Natural killer cell treated with Interleukin-12 subunit alpha and Interleukin-12 subunit beta and Interleukin-15 and Interleukin-18, amount 100 ng/mL, for 72 hours (primary cell): ENCODE measurements around the gene NEAT1. TPM values are rescaled to one million over a fixed set of nuclear protein-coding genes. Genes with fewer than 3 reads are reported as not detected.

ENCODE experiments used
- ATAC-seq, 2 donors: fragments of 150-1000 bp; cut with Tn5 transposase in 1 of 2; sonication (Bioruptor Pico), chemical (Tn5 transposase) in 1 of 2; 2 replicates each; pipeline ENCODE4 v1.10.0; 2021
- DNase-seq: peaks from one replicate; pipeline ENCODE4 v3.0.0; 2022; ENCODE audit warnings: low spot score
- H3K27ac Mint-ChIP-seq, 2 donors: 1 replicate in 1 of 2; 2 replicates in 1 of 2; pipeline ENCODE4 v1.8.0; 2022; ENCODE audit warnings: mixed read lengths in 2 of 2, mild to moderate bottlenecking in 1 of 2, moderate library complexity in 1 of 2
- H3K27me3 Mint-ChIP-seq, 2 donors: 1 replicate in 1 of 2; 2 replicates in 1 of 2; pipeline ENCODE4 v1.8.0; 2022; ENCODE audit warnings: mixed read lengths in 2 of 2
- H3K36me3 Mint-ChIP-seq: one replicate; pipeline ENCODE4 v1.8.0; 2022; ENCODE audit warnings: mixed read lengths
- H3K4me1 Mint-ChIP-seq, 2 donors: 1 replicate in 1 of 2; 2 replicates in 1 of 2; pipeline ENCODE4 v1.8.0; 2022; ENCODE audit warnings: low read depth in 2 of 2, mixed read lengths in 2 of 2, mild to moderate bottlenecking in 1 of 2
- H3K4me3 Mint-ChIP-seq: one replicate; pipeline ENCODE4 v1.8.0; 2022; ENCODE audit warnings: mixed read lengths
- H3K9me3 Mint-ChIP-seq: 2 replicates; pipeline ENCODE4 v1.8.0; 2022; ENCODE audit warnings: mixed read lengths
- total RNA-seq, 2 donors: library from RNA; stranded (reverse); gene quantifications; one replicate each; pipeline ENCODE4 v1.2.3, GENCODE V29; 2022

NEAT1 gene
- total RNA-seq, 2 donors from 2014 or later, result 432 to 571 TPM

DNA sequence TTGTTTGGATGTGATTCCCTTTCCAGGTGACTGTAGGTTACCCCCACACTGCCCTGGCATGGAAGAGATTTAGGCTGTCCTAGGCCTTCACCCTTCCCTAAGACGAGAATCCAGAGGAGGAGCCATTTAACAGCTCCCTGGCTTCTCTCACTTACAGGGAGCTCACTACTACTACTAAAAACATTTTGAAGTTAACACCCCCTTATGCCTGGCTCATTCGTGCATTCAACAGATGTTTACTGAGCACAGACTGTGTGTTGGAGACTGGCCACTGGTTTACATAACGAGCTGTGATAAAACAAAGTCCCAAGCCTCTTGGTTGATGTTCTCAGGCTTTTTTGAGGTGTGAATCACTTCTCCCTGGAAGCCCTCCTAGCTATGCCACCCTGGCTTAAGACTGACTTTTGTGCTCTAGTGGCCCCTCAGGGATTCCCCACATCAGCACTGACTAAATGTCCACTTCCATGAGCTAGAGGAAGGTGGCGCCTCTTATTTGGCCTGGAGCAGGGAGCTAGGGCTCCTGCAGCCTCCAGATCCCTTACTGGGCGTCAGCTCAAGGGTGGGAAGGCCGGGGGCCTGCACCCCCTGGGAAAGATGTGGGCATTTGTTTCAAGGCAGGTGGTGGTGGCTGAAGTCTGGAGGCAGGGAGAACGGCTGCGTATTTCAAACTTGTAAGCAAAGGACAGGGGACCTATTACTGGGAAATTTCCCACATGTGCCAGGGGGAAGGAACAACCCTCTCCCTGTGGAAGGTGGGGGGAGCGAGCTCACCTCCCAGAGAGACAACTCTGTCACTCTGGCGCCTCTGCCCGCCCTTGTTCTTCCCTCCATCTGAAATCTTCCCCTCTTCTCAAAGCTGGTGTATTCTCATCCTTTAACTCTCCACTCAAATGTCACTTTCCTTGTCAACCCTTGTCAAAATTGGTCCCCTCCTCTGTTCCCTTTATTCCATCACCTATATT, 56.9 kb downstream of the NEAT1 start:
- no peak overlapping the region for H3K4me3 Mint-ChIP-seq
- ATAC-seq (no peak), DNase-seq (no peak)
- peaks cover 7 to 14% of the 10 kb centered on the region in 2 donors for H3K4me1 Mint-ChIP-seq
- H3K27me3 Mint-ChIP-seq, result no peaks in the 10 kb centered on the region
- H3K36me3 Mint-ChIP-seq, result no peaks in the 10 kb centered on the region
- H3K9me3 Mint-ChIP-seq, result no peaks in the 10 kb centered on the region
- H3K27ac Mint-ChIP-seq, result peak overlapping the region in 1 of 2 donors; percentile 57

DNA sequence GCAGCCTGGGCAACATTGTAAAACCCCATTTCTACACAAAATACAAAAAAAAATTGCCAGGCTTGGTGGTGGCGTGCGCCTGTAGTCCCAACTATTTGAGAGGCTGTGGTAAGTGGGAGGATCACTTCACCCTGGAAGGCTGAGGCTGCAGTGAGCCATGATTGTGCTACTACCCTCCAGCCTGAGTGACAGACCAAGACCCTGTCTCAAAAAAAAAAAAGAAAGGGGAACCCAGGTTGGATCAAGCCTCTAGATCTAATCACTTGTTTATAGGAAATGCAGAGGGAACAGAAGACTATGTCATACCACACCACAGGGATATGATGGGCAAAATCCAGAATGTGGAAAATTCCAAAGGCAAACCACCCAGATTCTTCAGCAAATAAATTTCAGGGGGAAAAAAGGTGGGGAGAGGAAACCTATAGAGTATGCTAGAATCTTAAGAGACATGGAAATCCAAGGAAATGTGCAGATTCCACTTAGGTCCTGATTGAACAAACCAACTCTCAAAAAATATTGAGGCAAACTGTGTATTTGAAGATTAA, 59.8 kb downstream of the NEAT1 start:
- H3K27me3 Mint-ChIP-seq, result no peaks in the 10 kb centered on the region

DNA sequence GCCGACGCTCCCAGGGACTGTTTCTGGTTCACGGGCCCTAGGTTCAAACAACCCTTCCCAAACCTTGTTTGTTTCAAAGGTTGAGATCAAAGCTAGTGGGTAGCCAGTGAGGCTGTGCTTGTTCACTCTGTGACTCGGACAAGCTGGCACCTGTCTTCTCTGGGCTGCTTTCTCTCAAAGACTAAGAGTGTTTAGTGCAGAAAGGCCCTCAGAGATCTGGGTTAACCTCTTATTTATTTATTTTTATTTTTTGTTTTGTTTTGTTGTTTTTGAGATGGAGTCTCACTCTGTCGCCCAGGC, 63.3 kb downstream of the NEAT1 start:
- no peaks in the 10 kb centered on the region for H3K9me3 Mint-ChIP-seq
- no peak overlapping the region for H3K4me3 Mint-ChIP-seq
- H3K4me1 Mint-ChIP-seq, result peaks cover 11 to 12% of the 10 kb centered on the region in 2 donors
- no peak for ATAC-seq
- no peak overlapping the region for H3K27ac Mint-ChIP-seq
- H3K27me3 Mint-ChIP-seq, result no peaks in the 10 kb centered on the region
- H3K36me3 Mint-ChIP-seq, result no peaks in the 10 kb centered on the region
- DNase-seq, result no peak

More for the DNA sequence above, 59.8 kb downstream of the NEAT1 start:
- Mint-ChIP-seq H3K36me3 (no peaks in the 10 kb centered on the region), H3K27ac (no peak overlapping the region), H3K4me3 (no peak overlapping the region), H3K9me3 (no peaks in the 10 kb centered on the region), H3K4me1 (peaks cover 0 to 11% of the 10 kb centered on the region in 2 donors)
- DNase-seq (no peak), ATAC-seq (no peak)

DNA sequence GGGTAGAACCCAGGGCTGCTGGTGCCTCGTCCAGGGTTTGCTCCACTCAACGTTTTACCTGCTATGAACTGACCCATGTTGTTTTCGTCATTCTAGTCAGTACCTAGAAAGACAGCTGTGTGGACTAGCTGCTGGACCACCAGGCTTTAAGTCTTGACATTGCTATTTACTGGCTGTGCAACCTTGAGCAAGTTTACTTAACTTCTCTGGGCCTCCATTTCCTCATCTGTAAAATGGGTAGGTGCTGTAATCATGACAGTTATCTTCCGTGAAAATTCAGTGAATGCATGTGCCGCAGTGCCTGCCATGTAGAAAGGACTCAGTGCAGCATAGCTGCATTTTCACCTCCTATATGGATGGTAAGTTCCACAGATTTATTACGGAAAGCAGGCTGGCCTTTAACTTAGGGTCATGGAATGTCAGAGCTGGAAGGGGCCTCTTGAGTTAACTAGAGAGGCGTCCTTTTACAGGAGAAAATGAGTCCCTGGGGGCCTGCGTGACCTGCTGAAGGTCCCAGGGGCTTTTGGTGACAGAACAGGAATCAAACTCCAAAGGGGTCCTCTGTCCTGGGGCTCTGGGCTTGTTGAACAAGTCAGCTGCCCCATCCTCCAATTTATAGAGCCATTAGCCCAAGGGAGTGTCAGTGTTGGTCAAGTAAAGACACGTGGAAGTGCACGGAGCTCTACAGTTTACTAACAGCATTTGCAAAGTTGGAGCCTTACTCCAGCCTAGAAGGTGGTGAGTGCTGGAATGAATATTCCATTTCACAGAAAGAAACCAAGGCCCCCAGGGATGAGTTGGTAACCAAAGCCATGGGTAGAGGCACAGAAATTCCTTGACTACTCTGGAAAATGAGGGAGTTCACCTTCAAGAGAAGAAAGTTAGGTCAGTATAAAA, 64.2 kb downstream of the NEAT1 start:
- Mint-ChIP-seq H3K27ac (peak overlapping the region in 1 of 2 donors; percentile 19), H3K27me3 (no peaks in the 10 kb centered on the region), H3K4me3 (no peak overlapping the region), H3K9me3 (no peaks in the 10 kb centered on the region), H3K4me1 (peaks cover 11 to 12% of the 10 kb centered on the region in 2 donors), H3K36me3 (no peaks in the 10 kb centered on the region)
- no peak for DNase-seq
- ATAC-seq, result no peak

DNA sequence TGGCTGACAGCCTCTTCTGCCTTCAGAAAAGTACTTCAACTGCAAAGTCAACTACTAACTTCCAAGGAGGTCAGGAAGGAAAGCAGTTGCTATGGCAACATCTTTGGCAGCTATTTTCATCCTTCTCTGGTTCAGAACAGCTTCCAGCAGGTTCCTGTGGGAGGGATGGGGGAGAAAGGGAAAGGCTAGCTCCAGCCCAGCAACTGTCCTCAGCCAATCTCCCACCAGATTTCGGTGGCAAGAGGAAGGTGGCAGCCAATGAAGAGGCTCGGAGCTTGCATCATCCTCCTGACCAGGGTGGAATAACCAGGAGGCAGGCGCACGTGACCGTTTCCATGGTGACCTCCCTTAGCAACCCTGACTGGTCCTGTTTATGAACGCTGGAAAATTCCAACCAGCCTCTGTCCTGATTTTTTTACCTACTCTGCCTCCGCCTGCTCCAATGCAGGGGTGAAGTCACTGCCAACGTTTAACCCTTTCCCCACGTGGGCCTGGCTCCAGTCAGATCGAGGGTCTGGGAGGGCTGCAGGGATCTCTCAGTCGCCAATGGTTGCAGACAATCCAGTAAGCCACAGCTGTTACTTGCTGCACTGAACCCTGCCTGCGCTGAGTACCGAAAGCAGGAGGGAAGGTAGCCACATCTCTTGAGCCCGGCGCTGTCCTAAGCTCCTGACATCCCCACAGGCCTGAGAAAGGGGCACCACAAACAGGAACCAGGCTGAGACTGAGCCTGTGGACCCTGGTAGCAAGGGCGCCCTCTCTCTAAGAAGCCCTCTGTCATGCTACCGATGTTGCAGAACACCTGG, 65.1 kb downstream of the NEAT1 start:
- H3K36me3 Mint-ChIP-seq, result no peaks in the 10 kb centered on the region
- peak; percentile 52 to 76 for ATAC-seq
- no peaks in the 10 kb centered on the region for H3K9me3 Mint-ChIP-seq
- H3K27me3 Mint-ChIP-seq, result no peaks in the 10 kb centered on the region
- peak overlapping the region in 1 of 2 donors; percentile 19 for H3K27ac Mint-ChIP-seq
- H3K4me1 Mint-ChIP-seq, result peaks cover 11 to 12% of the 10 kb centered on the region in 2 donors
- DNase-seq, result no peak
- H3K4me3 Mint-ChIP-seq, result no peak overlapping the region

DNA sequence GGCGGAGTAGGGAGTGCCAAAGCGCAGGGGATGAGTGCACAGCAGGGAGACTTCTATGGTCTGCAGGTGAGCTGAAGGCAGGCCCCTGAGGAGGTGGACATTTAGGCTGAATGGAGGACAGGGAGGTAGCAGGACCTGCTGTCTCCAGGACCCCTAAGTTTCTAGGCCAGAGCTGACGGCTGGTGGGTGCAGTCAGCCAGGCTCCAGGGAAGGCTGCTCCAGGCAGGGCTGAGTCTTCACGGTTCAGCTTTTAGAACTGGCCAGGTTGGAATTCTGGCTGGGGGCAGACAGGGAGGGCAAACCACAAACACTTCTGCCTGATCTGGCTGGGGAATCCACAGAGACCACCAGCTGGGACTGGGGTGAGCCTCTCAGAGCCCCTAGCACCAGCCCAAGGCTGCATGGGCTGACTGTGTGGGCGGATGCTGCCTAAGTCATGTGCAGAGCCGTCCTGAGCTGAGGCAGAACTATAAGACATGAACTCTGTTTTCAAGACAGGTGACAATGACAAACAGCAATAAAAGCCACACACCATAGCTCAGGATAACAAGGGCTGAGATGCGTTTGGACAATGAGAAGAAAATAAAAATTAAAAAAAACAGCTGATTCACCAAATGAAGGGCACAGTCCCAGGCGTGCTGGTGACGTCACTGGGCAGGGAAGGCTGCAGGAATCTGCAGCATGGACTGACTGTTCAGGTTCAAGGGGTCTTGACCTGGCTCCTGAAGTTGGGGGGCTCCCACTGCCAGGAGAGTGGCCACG, 65.9 kb downstream of the NEAT1 start:
- Mint-ChIP-seq H3K27ac (peak overlapping the region in 1 of 2 donors; percentile 33), H3K9me3 (no peaks in the 10 kb centered on the region), H3K27me3 (no peaks in the 10 kb centered on the region), H3K4me1 (peaks cover 12 to 15% of the 10 kb centered on the region in 2 donors), H3K36me3 (no peaks in the 10 kb centered on the region), H3K4me3 (no peak overlapping the region)
- ATAC-seq (no peak), DNase-seq (no peak)

DNA sequence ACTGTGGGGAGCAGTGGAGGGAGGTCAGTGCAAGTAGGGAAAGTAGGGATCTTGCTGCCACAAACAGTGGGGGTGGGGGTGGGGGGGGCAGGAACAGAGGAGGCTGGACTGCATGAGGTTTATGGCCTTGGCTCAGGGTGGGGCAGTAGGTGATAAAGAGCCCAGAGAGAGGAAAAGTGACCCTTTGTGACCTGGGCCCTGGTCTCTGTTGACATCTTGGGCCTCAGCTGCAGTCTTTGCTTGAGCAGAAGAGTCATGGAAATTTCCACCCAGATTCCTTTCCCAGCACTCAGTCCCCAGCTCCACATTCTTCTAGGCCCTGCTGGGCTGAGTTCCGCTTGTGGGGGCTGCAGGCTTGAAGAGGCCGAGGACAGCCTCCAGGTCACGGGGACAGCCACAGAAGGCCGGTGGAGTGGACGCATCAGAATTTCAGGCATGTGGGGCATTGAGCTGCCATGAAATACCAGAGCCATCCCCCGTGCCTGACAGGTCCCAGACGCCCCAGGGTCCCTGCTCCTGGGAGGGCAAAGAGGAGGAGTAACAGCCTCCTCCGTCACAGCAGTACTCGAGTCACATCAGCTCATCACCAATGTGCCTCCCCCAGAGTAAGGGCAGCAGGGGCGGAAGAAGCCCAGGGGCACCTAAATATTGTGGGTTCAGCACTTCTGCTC, 66.6 kb downstream of the NEAT1 start:
- Mint-ChIP-seq H3K4me1 (peaks cover 12 to 16% of the 10 kb centered on the region in 2 donors), H3K9me3 (no peaks in the 10 kb centered on the region), H3K27ac (peak overlapping the region in 1 of 2 donors; percentile 33), H3K27me3 (no peaks in the 10 kb centered on the region), H3K36me3 (no peaks in the 10 kb centered on the region), H3K4me3 (no peak overlapping the region)
- ATAC-seq (no peak), DNase-seq (no peak)

DNA sequence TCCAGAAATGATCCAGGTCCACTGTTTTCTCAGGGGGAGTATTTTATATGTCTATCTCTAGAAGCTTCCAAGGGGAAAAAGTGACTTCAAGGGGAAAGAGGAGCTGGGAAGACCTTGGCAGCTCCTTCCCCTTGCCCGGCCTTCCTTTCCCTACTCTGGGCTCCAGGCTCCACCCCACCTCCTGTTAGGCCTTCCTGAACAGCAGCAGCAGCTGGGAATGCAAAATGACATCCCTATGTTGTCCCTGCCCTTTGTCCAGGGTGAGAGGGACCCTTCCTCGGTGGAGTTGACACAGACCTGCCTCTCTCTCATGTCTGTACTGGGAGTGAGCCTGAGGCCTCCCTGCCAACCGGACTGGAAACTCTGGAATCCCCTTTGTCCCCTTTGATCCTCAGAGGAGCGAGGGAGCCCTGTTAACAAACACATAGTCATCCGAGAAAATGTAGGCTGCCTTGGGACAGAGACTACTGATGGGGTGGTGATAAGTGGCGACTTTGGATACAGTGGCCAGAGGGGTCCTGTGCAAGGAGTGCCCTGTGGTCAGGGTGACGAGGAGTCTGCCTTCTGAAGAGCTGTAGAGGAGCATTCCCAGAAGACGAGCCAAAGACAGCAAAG, 67.2 kb downstream of the NEAT1 start:
- Mint-ChIP-seq H3K4me3 (no peak overlapping the region), H3K27ac (peak overlapping the region; percentile 23 to 77), H3K9me3 (no peaks in the 10 kb centered on the region), H3K4me1 (peaks cover 17 to 21% of the 10 kb centered on the region in 2 donors), H3K27me3 (no peaks in the 10 kb centered on the region), H3K36me3 (no peaks in the 10 kb centered on the region)
- no peak for ATAC-seq
- DNase-seq, result no peak

DNA sequence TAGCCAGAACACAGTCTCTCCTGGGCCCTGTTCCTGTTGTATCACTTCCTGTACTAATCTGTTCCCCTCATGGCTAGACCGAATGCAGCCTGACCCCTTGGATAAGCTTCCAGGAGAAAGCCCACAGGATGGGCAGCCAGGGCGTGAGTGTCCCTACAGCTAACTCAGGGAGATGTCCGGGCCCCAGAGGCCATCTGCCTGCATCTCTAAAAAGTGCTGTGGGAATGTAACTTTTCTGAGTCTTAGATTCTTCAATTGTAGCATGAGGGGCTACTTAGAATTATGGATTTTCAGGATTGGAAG, 68.5 kb downstream of the NEAT1 start:
- Mint-ChIP-seq H3K9me3 (no peaks in the 10 kb centered on the region), H3K4me3 (no peak overlapping the region), H3K36me3 (no peaks in the 10 kb centered on the region), H3K27me3 (no peaks in the 10 kb centered on the region), H3K27ac (peak overlapping the region in 1 of 2 donors; percentile 77), H3K4me1 (peaks cover 17 to 22% of the 10 kb centered on the region in 2 donors)
- DNase-seq (no peak), ATAC-seq (no peak)

DNA sequence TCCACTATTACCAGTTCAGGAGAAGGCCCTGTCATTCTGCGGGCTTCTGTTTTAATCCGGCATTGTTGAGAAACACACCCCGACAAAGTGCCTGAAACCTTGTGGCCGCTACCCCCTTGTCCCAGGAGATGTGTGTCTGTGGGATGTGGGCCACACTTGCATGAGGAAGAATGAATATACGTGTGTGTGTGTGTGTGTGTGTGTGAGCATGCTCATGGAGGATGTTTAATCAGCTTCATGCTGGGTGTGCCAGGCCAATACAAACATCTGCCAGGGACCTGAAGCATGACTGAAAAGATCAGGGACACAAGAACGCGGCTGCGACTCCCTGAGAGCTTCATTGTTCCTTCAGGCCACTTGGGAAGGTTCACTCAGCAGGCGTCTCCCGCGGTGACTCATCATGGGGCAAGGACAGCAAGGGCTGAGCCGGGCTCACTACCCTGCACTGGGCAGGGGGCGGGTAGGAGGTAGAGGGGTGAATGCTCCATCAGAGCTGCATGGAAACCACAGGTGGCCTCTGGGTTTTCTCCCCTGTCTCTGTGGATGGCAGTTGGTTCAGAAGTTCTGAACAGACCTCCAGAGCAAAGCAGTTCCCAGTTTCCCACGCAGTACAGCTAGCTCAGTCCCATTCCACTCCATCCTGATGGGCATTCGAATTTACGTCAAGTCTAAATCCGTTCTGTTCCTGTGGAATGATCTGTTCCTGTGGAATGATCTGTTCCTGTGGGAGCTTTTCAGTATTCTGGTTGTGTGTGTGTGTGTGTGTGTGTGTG, 69.2 kb downstream of the NEAT1 start:
- no peaks in the 10 kb centered on the region for H3K36me3 Mint-ChIP-seq
- H3K27me3 Mint-ChIP-seq, result no peaks in the 10 kb centered on the region
- ATAC-seq, result no peak
- peaks cover 23 to 28% of the 10 kb centered on the region in 2 donors for H3K4me1 Mint-ChIP-seq
- peak overlapping the region; percentile 68 to 77 for H3K27ac Mint-ChIP-seq
- no peak for DNase-seq
- no peaks in the 10 kb centered on the region for H3K9me3 Mint-ChIP-seq
- no peak overlapping the region for H3K4me3 Mint-ChIP-seq

DNA sequence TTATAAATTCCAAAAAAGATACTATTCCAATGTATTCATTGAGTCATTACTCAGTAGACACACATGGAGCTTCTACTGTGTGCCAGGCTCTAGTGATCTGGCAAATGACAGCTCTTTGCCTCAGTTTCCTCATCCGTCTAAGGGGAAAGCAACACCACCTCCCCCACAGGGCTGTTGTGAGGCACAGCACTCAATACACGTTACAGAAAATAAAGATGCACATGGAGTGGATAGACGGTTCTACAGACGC, 69.7 kb downstream of the NEAT1 start:
- peaks cover 24 to 34% of the 10 kb centered on the region in 2 donors for H3K4me1 Mint-ChIP-seq
- peak overlapping the region; percentile 19 to 68 for H3K27ac Mint-ChIP-seq
- H3K9me3 Mint-ChIP-seq, result no peaks in the 10 kb centered on the region
- no peaks in the 10 kb centered on the region for H3K27me3 Mint-ChIP-seq
- ATAC-seq, result no peak
- no peaks in the 10 kb centered on the region for H3K36me3 Mint-ChIP-seq
- DNase-seq, result no peak
- H3K4me3 Mint-ChIP-seq, result no peak overlapping the region
